HG02610 (cell line): ENCODE results near the gene TOR4A.
"Not testable (repeated sequence)": the region's sequence is repeated elsewhere in the genome, so short reads cannot be mapped to it uniquely, and the experiment has no call there.

ENCODE experiments used
- ATAC-seq: cut with Tn5 transposase; IDR thresholded peaks from one replicate; pipeline ENCODE4 v1.9.1; 2021; ENCODE audit warnings: mild to moderate bottlenecking, moderate library complexity; ENCODE audit not compliant: unreplicated experiment

Gene TOR4A

DNA sequence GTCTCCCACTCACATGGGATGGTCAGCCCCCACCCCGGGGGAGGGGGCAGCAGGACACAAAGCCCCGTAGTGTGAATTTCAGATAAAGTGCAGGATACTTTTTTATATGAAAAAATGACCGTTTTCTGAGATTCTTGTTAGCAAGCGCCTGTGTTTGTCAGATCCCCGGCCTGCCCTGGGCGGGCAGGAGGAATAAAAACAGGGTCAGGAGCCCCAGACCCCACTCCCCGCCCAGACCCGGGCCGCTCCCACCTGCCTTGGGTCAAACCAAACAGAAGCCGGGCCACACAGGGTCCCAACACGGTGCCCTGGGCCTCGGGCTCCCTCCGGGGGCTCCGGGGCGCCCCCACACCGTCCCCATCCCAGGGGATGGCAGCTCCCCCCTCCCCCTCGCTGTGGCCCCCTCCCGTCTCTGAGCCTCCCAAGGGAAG is 38.1 kb downstream of the TOR4A start:
- ATAC-seq, result no peak

DNA sequence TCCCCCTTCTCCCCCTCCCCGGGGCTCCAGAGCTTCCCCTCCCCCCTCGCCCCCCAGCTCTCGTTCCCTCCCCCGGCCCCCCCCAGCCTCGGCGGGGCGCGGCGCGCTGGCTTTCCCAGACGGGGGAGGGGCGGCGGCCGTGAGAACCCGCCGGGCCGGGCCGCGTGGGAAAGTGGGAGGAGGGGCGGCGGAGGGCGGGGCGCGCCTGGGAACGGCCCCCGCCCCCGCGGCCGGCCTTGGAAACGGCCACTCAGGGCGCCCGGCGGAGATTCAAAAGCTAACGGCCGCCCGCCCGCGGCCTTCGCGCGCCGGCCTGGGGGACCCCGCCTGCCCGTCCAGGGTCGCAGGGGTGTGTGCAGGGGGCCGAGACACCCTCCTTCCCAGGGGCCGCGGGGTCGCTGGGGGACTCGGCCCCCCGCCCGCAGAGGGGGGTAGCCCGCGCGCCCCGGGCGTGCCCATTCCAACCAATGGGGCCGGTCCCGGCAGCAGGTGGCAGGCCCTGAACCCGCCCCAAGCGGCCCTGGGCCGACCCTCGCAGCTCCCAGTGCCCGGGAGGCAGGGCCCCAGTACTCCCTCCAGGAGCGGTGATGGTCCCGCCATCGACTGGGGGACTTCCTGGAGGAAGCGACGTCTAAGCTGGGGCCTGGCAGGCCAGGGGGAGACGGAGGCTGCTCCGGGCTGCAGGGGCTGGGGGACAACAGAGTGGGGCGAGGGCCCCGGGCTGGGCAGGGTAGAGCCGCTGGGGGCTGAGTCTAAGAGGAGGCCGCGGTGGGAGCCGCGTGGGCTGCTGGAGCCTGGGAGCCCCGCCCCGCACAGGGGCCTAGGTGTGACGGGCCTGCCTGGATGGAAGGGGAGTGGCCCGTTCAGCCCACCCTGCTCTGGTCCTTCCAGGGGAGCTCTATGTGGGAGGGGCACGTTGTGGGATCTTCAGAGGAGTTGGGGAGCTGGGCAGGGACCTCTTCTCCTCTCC is 38.8 kb downstream of the TOR4A start:
- no peak for ATAC-seq

DNA sequence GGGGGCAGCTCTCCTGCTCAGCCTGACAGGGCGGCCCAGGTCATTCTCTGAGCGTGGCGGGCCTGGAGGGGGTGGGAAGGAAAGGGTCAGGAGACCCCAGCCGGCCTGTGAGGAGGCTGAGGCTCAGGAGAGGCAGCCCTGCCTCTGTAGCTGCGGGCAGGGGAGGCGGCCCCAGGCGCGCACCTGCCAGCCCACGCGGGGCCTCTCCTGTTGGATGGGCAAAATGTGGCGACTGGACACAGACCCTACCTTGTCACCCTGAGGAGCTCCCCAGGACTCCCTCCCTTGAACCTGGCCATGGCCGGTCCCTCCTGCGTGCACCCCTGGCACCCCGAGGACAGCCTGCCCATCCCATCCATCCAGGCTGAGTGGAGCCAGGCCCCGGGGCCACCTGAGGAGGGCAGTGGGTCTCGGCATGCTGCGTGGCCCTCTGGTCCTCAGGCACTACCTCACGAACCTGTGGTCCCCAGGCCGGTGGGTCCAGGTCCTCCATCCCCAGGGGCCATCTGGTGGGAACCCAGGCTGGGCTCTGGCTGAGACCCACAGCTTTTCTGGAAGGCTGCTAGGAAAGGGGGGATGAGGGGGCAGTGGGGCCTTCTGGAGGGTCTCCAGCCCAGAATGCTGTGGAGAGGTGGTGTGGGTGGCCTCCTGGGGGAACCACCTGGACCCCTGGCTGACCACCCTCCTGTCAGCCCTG is 39.6 kb downstream of the TOR4A start:
- ATAC-seq, result no peak

DNA sequence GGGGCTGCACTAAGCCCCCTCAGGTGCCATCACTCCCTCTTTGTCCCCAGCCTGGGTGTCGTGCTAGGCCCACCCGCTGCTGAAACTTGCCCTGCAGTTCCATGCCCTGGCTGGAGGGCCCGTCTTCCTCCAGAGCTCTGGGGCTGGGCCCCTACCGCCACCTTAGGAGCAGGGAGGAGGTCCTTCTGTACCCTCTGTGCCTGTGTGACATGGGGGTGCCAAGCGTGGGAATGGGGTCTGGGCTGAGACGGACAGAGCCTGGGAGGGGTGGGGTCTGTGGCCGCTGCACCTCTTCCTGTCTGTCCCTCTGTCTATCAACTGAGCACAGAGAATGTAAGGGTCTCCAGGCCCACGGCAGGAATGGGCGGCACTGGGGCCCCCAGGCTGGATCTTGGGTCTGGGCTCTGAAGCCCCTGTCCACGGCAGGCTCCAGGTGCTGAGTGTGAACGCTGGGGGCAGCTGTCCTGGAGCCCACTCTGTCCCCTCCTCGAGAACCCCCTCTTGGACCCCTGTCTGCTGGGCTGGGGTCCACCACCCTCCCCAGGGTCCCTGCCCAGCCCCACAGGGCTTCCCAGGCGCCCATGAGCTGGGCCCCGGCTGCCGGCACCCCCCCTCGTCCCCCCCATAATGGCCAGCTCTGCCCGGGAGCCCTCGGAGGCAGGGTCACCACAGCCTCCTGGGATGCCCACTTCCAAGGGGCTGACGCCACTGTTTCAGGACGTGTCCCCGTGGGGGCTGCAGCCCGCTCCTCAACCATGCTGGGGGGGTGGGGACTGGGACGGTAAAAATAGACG is 40.4 kb downstream of the TOR4A start:
- no peak for ATAC-seq

DNA sequence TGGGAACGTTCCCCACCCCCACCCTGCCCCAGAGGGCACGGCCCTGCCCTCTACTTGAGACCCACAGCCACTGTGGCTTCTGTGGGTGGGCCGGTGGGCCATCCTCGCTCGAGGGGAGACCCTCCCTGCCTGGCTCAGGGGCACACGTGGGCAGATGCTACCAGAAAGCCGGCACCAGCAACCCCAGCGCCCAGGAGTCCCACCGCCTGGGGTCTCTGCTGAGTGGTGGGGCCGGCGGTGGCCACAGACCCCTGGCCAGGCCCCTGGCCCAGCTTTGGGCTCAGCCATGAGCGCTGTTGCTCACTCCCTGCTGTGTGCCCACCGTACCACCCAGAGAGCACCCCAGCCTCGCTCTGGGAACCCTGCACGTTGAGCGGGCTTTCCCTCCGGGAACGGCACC is 41.1 kb downstream of the TOR4A start:
- no peak for ATAC-seq

DNA sequence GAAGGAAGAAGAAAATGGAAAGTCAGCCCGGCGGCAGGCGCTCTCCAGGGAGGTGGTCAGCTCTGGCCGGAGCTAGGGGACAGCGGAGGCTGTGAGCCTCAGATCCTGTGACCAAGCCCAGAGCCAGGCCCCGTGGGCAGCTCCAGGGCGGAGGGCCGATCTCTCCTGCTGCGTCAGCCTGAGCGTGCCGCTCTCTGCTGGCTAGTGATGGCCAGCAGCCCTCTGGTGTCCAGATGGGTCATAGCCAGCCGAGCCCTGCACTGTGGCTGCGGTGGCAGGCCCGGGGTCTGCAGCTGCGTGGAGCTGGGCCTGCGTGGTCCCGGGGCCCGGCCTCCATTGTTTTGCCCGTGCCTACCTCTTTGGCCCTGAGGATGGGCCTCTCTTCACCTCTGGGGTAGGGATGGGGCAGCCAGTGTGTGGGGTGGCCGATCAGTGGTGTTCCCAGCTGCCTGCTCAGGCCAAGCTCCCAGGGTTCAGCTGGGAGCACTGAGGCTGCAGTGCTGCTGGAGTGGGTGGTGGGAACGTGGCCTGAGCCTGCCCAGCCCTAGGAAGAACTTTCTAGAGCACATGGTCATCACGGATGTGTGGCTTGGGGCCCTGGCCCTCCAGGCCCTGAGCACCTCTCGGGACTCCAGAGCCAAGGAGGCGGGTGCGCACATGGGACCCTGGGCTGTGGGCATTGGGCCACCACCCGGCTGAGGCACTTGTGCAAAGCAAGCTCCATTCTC is 41.6 kb downstream of the TOR4A start:
- ATAC-seq, result no peak

DNA sequence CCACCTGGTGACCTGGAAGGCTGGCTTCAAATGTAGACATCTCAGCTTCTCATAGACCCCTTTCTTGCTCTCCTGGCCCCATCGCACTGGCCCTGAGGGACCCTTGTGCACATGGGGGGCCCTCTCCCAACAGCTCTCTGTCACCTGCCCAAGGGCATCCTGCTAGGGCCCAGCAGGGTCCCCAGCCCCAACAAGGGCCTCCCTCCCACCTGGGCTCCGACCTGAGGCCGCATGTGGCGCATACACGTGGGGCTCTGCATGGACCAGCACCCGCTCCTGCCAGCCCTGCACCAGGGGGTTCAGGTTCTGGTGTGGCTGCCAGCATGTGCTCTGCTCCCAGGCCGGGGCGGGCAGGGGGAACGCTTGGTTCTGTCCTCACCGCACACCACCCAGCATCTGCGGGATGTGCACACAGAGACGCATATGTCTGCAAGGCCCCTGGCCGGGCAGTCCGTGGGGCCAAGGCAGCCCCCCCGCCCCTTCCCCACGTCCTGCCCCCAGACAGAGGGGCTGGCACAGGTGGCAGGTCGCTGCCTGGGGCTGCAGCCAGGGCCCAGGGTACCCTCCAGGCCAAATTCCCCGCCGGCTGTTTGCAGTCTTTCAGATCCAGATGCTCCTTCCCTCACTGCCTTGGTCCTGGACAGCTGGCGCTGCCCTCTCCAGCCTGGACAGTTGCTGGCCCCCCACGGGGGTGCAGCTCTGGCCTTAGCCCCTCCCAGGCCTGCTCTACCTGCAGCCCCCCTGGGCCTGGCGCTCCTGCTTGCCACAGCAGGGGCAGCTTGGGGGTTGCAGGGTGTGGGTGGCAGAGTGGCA is 42.4 kb downstream of the TOR4A start:
- no peak for ATAC-seq

DNA sequence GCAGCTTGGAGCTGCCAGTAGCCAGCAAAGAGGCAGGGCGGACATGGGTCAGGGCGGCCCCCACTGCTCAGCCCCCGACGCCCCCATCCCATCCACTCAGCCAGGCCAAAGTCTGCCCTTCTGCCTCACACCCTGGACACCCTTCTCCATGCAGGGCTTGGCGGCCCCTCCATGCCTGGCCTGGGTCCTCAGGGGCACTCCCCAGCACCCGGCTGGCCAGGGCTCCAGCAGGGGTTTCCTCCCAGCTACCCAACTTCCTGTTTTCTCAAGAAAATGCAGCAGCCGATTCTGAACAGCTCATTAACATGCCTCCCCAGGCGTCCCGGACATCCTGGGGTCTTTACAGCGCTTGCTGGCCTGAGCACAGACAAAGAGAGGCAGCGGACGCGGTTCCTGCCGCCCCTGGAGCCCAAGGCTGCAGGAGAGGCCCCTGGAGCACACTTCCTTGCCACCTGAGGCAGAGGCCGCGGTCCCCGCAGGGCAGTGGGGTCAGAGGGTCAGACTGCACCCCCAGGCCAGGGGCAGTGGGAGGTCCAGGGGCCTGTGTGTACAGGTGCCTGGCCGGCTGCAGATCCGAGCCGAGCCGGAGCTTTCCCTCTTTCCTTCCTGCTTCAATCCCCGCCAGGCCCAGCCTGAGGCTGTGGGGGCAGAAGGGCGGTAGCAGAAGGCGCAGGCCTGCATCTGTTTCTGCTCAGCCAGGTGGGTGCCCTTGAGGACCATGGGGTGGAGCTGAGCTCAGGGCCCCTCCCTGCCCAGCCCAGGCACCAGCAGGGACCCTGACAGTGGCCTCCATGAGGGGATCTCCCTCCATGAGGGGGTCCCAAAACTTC is 43.2 kb downstream of the TOR4A start:
- no peak for ATAC-seq

DNA sequence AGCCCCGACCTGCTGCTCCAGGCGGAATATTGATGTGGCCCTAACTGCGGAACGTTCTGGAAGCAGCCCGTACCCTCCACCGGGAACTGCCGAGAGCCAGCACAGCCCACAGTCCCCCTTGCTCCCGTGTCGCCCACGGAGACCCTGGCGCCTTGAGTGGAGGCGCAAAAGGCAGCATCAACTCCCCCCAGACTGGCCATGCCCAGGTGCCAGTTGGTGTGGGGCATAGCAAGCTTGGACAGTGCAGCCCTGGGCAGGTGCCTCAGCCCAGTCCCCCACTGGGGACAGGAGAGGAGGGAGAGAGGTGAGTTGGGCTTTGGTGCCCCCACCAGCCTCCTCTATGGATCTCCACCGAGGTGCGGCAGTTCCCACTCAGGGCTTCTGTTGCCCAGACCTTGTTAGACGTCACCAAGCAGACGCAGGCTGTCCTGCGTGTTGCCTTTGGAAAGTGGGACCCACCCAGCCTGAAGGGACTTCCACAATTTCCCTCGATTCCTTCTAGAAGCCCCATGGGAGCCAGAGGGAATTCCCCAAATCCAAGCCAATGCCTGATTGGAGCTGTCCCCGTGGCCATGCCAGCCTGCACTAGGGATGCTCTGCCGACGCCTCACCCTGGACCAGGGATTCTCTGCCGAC is 44.3 kb downstream of the TOR4A start:
- ATAC-seq, result no peak

DNA sequence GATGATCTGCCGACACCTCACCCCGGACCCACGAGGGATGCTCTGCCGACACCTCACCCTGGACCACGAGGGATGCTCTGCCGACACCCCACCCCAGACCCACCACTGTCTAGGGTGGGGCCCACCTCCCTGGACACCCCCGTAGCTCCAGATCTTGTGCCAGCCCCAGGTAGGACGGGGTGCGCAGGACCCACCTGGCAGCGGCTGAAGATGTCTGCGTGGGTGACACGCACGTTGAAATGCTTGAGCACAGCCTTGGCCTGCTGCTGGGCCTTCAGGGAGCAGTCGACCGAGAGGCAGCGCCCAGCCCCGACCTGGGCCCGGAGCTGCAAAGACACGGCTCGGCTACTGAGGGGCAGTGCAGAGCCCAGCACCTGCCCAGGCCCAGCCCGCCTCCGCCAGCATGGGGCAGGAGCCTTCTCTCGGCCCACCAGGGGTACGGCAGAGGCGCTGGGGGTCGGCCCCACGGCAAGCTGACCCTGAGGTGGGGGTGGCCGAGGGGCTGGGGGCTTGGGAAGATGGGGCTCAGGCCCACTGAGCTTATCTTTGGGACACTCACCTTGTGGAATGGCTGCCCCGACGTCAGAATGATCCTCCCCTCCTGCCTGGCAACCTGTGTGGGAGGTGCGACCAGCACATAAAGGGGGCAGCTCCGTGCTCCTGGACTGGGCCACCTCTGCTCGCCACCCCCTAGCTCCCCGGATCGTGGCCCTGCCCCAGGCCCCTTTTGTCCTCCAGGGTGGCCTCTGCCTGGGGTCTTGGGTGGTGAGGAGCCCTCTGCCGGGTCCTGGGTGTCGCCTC is 46.2 kb downstream of the TOR4A start:
- ATAC-seq, result no peak

DNA sequence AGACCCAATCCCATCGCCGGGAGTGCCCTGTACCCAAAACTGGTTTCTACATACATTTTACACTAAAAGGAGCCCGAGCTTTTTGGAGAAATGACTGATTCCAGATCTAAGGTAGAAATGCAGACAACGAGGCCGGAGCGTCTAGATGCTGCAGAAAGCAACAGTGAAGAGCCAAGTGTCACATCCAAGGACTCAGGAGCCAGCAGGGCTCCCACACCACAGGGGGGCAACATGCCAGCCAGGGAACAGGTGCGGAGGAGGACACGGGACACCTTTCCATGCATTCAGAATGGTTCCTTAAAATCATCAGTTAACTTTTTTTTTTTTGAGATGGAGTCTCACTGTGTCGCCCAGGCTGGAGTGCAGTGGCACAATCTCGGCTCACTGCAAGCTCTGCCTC is 47.6 kb downstream of the TOR4A start:
- ATAC-seq, result no peak

DNA sequence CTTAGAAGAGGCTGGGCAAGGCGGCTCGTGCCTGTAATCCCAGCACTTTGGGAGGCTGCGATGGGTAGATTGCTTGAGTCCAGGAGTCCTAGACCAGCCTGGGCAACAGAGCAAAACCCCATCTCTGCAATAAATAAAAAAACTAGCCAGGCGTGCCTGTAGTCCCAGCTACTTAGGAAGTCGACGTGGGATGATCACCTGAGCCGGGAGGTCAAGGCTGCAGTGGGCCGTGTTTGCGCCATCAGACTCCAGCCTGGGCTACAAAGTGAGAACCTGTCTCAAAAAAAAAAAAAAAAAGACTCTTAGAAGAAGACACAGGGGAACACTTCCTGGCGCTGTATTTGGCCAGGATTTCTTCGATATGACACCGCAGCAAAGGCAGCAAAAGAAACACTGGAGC is 48.3 kb downstream of the TOR4A start:
- no peak for ATAC-seq

DNA sequence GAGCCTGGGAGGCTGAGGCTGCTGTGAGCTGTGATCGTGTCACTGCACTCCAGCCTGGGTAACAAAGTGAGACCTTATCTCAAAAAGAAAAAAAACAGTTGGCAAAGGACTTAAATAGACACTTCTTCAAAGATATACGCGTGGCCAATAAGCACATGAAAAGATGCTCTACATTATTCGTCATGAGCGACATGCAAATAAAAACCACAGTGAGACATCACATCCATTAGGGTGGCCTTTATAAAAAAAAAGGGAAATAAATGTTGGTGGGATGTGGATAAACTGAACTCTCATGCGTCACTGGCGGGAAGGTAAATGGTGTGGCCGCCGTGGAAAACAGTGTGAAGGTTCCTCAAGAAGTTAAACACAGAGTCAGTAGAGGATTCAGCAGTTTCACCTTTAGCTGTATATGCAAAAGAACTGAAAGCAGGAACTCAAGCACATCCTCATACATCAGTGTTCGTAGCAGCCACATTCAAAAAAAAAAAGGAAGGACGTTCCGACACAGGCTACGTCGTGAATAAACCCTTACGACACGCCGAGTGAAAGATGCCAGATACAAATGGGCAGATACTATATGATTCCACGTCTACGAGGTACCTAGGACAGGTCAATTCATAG is 49.0 kb downstream of the TOR4A start:
- ATAC-seq, result no peak

DNA sequence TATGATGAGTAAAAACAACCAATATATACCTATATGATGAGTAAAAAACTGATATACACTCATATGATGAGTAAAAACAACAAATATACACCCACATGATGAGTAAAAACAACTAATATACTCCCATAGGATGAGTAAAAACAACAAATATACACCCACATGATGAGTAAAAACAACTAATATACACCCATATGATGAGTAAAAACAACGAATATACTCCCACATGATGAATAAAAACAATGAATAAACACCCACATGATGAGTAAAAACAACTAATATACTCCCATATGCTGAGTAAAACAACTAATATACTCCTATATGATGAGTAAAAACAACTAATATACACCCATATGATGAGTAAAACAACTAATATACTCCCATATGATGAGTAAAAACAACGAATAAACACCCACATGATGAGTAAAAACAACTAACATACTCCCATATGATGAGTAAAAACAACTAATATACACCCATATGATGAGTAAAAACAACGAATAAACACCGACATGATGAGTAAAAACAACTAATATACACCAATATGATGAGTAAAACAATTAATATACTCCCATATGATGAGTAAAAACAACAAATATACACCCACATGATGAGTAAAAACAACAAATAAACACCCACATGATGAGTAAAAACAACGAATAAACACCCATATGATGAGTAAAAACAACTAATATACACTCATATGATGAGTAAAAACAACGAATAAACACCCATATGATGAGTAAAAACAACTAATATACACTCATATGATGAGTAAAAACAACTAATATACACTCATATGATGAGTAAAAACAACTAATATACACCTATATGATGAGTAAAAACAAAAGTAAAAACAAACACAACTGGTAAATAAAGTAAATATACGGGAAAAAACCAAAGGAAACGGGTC is 50.4 kb downstream of the TOR4A start:
- not testable (repeated sequence) for ATAC-seq

DNA sequence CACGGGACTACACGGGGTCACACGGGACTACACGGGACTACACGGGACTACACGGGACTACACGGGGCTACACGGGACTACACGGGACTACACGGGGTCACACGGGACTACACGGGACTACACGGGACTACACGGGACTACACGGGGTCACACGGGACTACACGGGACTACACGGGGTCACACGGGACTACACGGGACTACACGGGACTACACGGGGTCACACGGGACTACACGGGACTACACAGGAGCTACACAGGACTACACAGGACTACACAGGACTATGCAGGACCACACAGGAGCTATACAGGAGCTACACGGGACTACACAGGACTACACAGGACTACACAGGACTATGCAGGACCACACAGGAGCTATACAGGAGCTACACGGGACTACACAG is 52.1 kb downstream of the TOR4A start:
- not testable (repeated sequence) for ATAC-seq

DNA sequence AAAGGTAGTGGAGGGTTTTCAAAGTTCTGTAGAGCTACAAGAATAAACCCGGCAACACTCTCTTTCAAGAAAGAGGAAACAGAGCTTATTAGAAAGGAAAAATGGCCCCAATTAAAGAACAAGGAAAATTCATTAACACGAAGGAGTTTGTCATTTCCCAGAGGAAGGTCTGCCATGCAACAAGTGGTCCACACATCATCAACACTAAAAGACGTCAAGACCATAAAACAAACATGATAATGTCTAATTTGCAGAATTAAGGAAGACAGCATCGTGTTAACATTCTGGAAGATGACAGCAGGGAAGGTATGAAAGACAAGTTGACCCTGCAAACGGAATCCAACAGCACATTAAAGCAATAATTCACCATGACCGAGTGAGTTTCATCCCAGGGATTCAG is 53.2 kb downstream of the TOR4A start:
- ATAC-seq, result no peak
